HG02852 (cell line): ENCODE measurements around the gene IL10RA.
A peak's percentile ranks its signal among the peaks of the same experiment; 100 is the strongest.

ENCODE experiments used
- ATAC-seq: cut with Tn5 transposase; IDR thresholded peaks from one replicate; pipeline ENCODE4 v1.9.1; 2021; ENCODE audit warnings: mild to moderate bottlenecking, moderate library complexity; ENCODE audit not compliant: unreplicated experiment

Gene IL10RA

GRCh38 chr11:117989351-117990102, 3.3 kb downstream of the IL10RA start:
- no peak for ATAC-seq

GRCh38 chr11:117992136-117992535, 5.9 kb downstream of the IL10RA start:
- ATAC-seq: no peak

- ATAC-seq: no peak
Observed at GRCh38 chr11:117992620-117993019, 6.4 kb downstream of the IL10RA start.

GRCh38 chr11:117993988-117994745, 8.0 kb downstream of the IL10RA start:
- ATAC-seq: no peak

- ATAC-seq: no peak
Observed at GRCh38 chr11:117995472-117995871, 9.3 kb downstream of the IL10RA start.

- ATAC-seq: no peak
Observed at GRCh38 chr11:117996058-117996457, 9.9 kb downstream of the IL10RA start.

GRCh38 chr11:117997406-117997805, 11.2 kb downstream of the IL10RA start:
- no peak for ATAC-seq

GRCh38 chr11:117997823-117998579, 11.8 kb downstream of the IL10RA start:
- ATAC-seq: peak; percentile 73

GRCh38 chr11:117998664-117999353, 12.6 kb downstream of the IL10RA start:
- peak; percentile 2 for ATAC-seq

GRCh38 chr11:117999354-117999993, 13.3 kb downstream of the IL10RA start:
- no peak for ATAC-seq

GRCh38 chr11:118000067-118000849, 14.1 kb downstream of the IL10RA start:
- ATAC-seq: no peak

GRCh38 chr11:118000850-118001228, 14.6 kb downstream of the IL10RA start:
- ATAC-seq: no peak

- no peak for ATAC-seq
Observed at GRCh38 chr11:118001494-118001971, 15.3 kb downstream of the IL10RA start.

- ATAC-seq: no peak
Observed at GRCh38 chr11:118002010-118002540, 15.9 kb downstream of the IL10RA start.

- no peak for ATAC-seq
Observed at GRCh38 chr11:118002541-118003423, 16.6 kb downstream of the IL10RA start.

- no peak for ATAC-seq
Observed at GRCh38 chr11:118003456-118003855, 17.3 kb downstream of the IL10RA start.

GRCh38 chr11:118004543-118005223, 18.5 kb downstream of the IL10RA start:
- no peak for ATAC-seq
